ENCODE data around the gene ZDHHC11.
"Not testable (repeated sequence)": the region's sequence is repeated elsewhere in the genome, so short reads cannot be mapped to it uniquely, and the experiment has no call there.

ZDHHC11 gene

GRCh38 chr5:885127-885442, 34.3 kb upstream of the ZDHHC11 start:
- no peak for DNase-seq (ENCODE audit: low read depth)
- TF ChIP-seq CTCF (IDR thresholded peaks at IDR 0.05; ENCODE audit: control insufficient read depth, extremely low read depth, insufficient read depth), result no peak
- H3K4me3 ChIP-seq (ENCODE audit: low read depth, low read length), result no peak overlapping the region

- no peak for DNase-seq (ENCODE audit: low read depth)
- no peak overlapping the region for H3K4me3 ChIP-seq (ENCODE audit: low read depth, low read length)
- no peak for TF ChIP-seq CTCF (IDR thresholded peaks at IDR 0.05; ENCODE audit: control insufficient read depth, extremely low read depth, insufficient read depth)
These were observed 33.8 kb upstream of the ZDHHC11 start for GRCh38 chr5:884345-885126.

GRCh38 chr5:883475-884181, 32.8 kb upstream of the ZDHHC11 start:
- TF ChIP-seq CTCF (IDR thresholded peaks at IDR 0.05; ENCODE audit: control insufficient read depth, extremely low read depth, insufficient read depth), result no peak
- H3K4me3 ChIP-seq (ENCODE audit: low read depth, low read length), result no peak overlapping the region
- DNase-seq (ENCODE audit: low read depth), result no peak

- DNase-seq (ENCODE audit: low read depth), result no peak
- no peak for TF ChIP-seq CTCF (IDR thresholded peaks at IDR 0.05; ENCODE audit: control insufficient read depth, extremely low read depth, insufficient read depth)
- H3K4me3 ChIP-seq (ENCODE audit: low read depth, low read length), result no peak overlapping the region
These were observed 31.7 kb upstream of the ZDHHC11 start for GRCh38 chr5:882253-883183.

- no peak for TF ChIP-seq CTCF (IDR thresholded peaks at IDR 0.05; ENCODE audit: control insufficient read depth, extremely low read depth, insufficient read depth)
- no peak for DNase-seq (ENCODE audit: low read depth)
- no peak overlapping the region for H3K4me3 ChIP-seq (ENCODE audit: low read depth, low read length)
These were observed 30.8 kb upstream of the ZDHHC11 start for GRCh38 chr5:881551-881935.

GRCh38 chr5:880816-881550, 30.2 kb upstream of the ZDHHC11 start:
- no peak overlapping the region for H3K4me3 ChIP-seq (ENCODE audit: low read depth, low read length)
- TF ChIP-seq CTCF (IDR thresholded peaks at IDR 0.05; ENCODE audit: control insufficient read depth, extremely low read depth, insufficient read depth), result no peak
- DNase-seq (ENCODE audit: low read depth), result no peak

GRCh38 chr5:878677-879076, 27.9 kb upstream of the ZDHHC11 start:
- DNase-seq (ENCODE audit: low read depth), result not testable (repeated sequence)

More at GRCh38 chr5:878677-879076, 27.9 kb upstream of the ZDHHC11 start:
- H3K4me3 ChIP-seq (ENCODE audit: low read depth, low read length), result not testable (repeated sequence)
